ENCODE measurements around the gene GUCA2B.

GUCA2B gene

GRCh38 chr1:42171679-42172266 lies 18.6 kb downstream of the GUCA2B start:
- H3K27me3 ChIP-seq (ENCODE audit: insufficient read depth, low read length, poor library complexity, severe bottlenecking), result no peaks in the 10 kb centered on the region
- H3K9me3 ChIP-seq (ENCODE audit: insufficient read depth, low read depth, low read length), result no peaks in the 10 kb centered on the region
- H4K20me1 ChIP-seq (ENCODE audit: insufficient read depth, low read length, poor library complexity, severe bottlenecking), result no peaks in the 10 kb centered on the region
- no peak overlapping the region for H3K4me3 ChIP-seq (ENCODE audit: low read length, poor library complexity, severe bottlenecking)
- H3K79me2 ChIP-seq (ENCODE audit: insufficient read depth, low read length), result no peaks in the 10 kb centered on the region
- H3F3A ChIP-seq (ENCODE audit: low read depth), result no peaks in the 10 kb centered on the region
- no peaks in the 10 kb centered on the region for H3K36me3 ChIP-seq (ENCODE audit: insufficient read depth, low read length)
- H3K9ac ChIP-seq (ENCODE audit: low read depth, low read length, poor library complexity, severe bottlenecking), result no peak overlapping the region
- H3K4me1 ChIP-seq (ENCODE audit: insufficient read depth, low read length, poor library complexity, severe bottlenecking), result no peaks in the 10 kb centered on the region
- TF ChIP-seq CTCF (conservative IDR thresholded peaks at IDR 0.05; ENCODE audit: low read length), result no peak
- no peak for TF ChIP-seq EZH2phosphoT487 (IDR thresholded peaks at IDR 0.05; ENCODE audit: borderline replicate concordance)
- no peak overlapping the region for H2AFZ ChIP-seq (ENCODE audit: low read length)
- no peaks in the 10 kb centered on the region for H3K9me2 ChIP-seq (replicated peaks; ENCODE audit: low read depth, low read length)
- no peak overlapping the region for H3K4me2 ChIP-seq (ENCODE audit: low read depth, low read length, poor library complexity, severe bottlenecking)

GRCh38 chr1:42172381-42173133 lies 19.3 kb downstream of the GUCA2B start:
- Histone ChIP-seq H4K20me1 (ENCODE audit: insufficient read depth, low read length, poor library complexity, severe bottlenecking) (no peaks in the 10 kb centered on the region), H3K36me3 (ENCODE audit: insufficient read depth, low read length) (no peaks in the 10 kb centered on the region), H3K4me3 (ENCODE audit: low read length, poor library complexity, severe bottlenecking) (no peak overlapping the region), H3K9me2 (replicated peaks; ENCODE audit: low read depth, low read length) (no peaks in the 10 kb centered on the region), H3F3A (ENCODE audit: low read depth) (no peaks in the 10 kb centered on the region), H3K4me2 (ENCODE audit: low read depth, low read length, poor library complexity, severe bottlenecking) (no peak overlapping the region), H3K9me3 (ENCODE audit: insufficient read depth, low read depth, low read length) (no peaks in the 10 kb centered on the region), H3K9ac (ENCODE audit: low read depth, low read length, poor library complexity, severe bottlenecking) (no peak overlapping the region), H2AFZ (ENCODE audit: low read length) (no peak overlapping the region), H3K79me2 (ENCODE audit: insufficient read depth, low read length) (no peaks in the 10 kb centered on the region), H3K4me1 (ENCODE audit: insufficient read depth, low read length, poor library complexity, severe bottlenecking) (no peaks in the 10 kb centered on the region), H3K27me3 (ENCODE audit: insufficient read depth, low read length, poor library complexity, severe bottlenecking) (no peaks in the 10 kb centered on the region)
- TF ChIP-seq CTCF (conservative IDR thresholded peaks at IDR 0.05; ENCODE audit: low read length) (no peak), EZH2phosphoT487 (IDR thresholded peaks at IDR 0.05; ENCODE audit: borderline replicate concordance) (no peak)

- Histone ChIP-seq H3K79me2 (ENCODE audit: insufficient read depth, low read length) (no peaks in the 10 kb centered on the region), H4K20me1 (ENCODE audit: insufficient read depth, low read length, poor library complexity, severe bottlenecking) (no peaks in the 10 kb centered on the region), H2AFZ (ENCODE audit: low read length) (no peak overlapping the region), H3K4me3 (ENCODE audit: low read length, poor library complexity, severe bottlenecking) (no peak overlapping the region), H3K4me2 (ENCODE audit: low read depth, low read length, poor library complexity, severe bottlenecking) (no peak overlapping the region), H3K36me3 (ENCODE audit: insufficient read depth, low read length) (peaks cover 5% of the 10 kb centered on the region; the same call in 1 of the 2 replicates), H3K4me1 (ENCODE audit: insufficient read depth, low read length, poor library complexity, severe bottlenecking) (no peaks in the 10 kb centered on the region), H3K9ac (ENCODE audit: low read depth, low read length, poor library complexity, severe bottlenecking) (no peak overlapping the region), H3K27me3 (ENCODE audit: insufficient read depth, low read length, poor library complexity, severe bottlenecking) (no peaks in the 10 kb centered on the region), H3K9me2 (replicated peaks; ENCODE audit: low read depth, low read length) (no peaks in the 10 kb centered on the region), H3K9me3 (ENCODE audit: insufficient read depth, low read depth, low read length) (no peaks in the 10 kb centered on the region), H3F3A (ENCODE audit: low read depth) (no peaks in the 10 kb centered on the region)
- TF ChIP-seq EZH2phosphoT487 (IDR thresholded peaks at IDR 0.05; ENCODE audit: borderline replicate concordance), result no peak
- peak; percentile 95 for TF ChIP-seq CTCF (conservative IDR thresholded peaks at IDR 0.05; ENCODE audit: low read length)
Observed at GRCh38 chr1:42173155-42173933, 20.1 kb downstream of the GUCA2B start.

Measured in Loucy (cell line).